Measurements from ENCODE around the gene ARFIP2. TPM values are rescaled to one million over a fixed set of nuclear protein-coding genes. Genes with fewer than 3 reads are reported as not detected.

Gene ARFIP2
- total RNA-seq, 4 donors from 2014 or later: 51.3 to 63.3 (median 54.1) TPM

DNA sequence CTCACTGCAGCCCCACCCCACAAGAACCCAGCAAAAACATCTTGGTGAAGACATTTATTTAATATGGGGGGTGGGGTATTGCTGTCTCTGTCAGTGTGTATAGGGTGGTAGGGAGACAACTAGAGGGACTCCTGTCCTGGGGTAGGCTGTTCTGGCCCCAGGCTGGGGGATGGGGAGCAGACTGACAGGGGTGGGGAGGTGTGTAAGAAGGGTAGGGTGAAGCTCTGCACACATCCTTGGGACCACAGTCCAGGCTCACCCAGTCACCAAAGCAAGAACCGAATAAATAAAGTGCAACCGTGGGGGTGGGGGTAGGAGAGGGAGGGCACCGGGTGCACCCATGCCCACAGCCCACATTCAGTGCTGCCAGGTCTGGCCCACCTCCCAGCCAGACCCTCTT, 32.6 kb downstream of the ARFIP2 start:
- DNase-seq (ENCODE audit: low spot score) (no peak), ATAC-seq (ENCODE audit: low FRiP score) (no peak)
- TF ChIP-seq, protein P1, sequence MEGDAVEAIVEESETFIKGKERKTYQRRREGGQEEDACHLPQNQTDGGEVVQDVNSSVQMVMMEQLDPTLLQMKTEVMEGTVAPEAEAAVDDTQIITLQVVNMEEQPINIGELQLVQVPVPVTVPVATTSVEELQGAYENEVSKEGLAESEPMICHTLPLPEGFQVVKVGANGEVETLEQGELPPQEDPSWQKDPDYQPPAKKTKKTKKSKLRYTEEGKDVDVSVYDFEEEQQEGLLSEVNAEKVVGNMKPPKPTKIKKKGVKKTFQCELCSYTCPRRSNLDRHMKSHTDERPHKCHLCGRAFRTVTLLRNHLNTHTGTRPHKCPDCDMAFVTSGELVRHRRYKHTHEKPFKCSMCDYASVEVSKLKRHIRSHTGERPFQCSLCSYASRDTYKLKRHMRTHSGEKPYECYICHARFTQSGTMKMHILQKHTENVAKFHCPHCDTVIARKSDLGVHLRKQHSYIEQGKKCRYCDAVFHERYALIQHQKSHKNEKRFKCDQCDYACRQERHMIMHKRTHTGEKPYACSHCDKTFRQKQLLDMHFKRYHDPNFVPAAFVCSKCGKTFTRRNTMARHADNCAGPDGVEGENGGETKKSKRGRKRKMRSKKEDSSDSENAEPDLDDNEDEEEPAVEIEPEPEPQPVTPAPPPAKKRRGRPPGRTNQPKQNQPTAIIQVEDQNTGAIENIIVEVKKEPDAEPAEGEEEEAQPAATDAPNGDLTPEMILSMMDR (IDR thresholded peaks at IDR 0.05): no peak

- ATAC-seq (ENCODE audit: low FRiP score) (peak; percentile 77), DNase-seq (ENCODE audit: low spot score) (no peak)
- TF ChIP-seq, protein P1 (IDR thresholded peaks at IDR 0.05): peak in 2 of 3 donors; percentile 44 to 61
Measured at GRCh38 chr11:6443269-6444003, 37.7 kb downstream of the ARFIP2 start.

DNA sequence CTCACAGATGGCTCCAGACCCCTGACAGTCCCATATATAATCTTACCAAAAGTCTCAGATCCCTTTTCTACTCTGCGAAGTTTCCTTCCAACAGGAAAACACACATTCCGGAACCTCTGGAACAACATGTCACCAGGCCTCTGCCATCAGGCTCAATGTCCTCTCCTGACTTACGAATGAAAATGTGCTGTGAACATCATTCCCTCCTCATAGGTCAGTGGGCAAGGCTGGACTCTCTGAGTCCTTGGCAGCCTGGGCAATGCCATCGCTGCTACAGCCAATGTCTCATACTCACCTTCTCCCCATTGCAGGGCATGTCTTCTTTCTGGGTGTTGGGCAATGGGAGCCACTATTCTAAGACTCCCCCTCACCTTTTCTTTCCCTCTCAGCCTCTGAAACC, 38.7 kb downstream of the ARFIP2 start:
- DNase-seq (ENCODE audit: low spot score): no peak
- ATAC-seq (ENCODE audit: low FRiP score): no peak
- TF ChIP-seq, protein P1 (IDR thresholded peaks at IDR 0.05): no peak

GRCh38 chr11:6440906-6441358, 40.2 kb downstream of the ARFIP2 start, which contains the start of gene HPX:
Gene HPX, minus strand, starts transcription at chr11:6440987. Its CDS starts 24 bp downstream, at chr11:6440963.
- no peak for ATAC-seq (ENCODE audit: low FRiP score)
- TF ChIP-seq, protein P1 (IDR thresholded peaks at IDR 0.05): no peak
- DNase-seq (ENCODE audit: low spot score): no peak

DNA sequence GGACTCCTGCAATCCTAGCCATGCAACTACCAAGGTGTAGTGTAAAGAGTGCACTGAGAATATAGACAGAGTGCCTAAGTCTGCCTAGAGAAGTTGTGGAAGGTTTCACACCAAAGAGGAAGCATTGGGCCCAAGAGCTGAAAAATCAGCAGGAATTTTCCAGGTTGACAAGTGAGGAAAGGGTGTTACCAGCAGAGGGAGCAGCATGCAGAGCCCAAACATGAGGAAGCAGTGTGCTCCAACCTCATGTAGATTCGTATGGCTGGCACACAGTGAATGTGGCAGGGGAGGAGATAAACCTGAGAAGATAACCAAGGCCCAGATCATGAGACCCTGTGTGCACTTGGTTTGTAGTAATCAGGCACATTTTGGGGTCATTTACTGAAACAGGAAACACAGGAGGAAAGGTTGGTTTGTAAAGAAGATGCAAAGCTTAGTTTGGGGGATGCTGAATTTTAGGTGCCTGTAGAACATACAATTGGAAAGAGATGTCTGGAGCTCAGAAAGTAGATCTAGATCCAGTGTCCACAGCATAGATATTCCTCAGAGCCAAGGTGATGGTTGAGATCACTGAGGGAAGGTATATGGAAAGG, 42.1 kb downstream of the ARFIP2 start:
- no peak for DNase-seq (ENCODE audit: low spot score)
- ATAC-seq (ENCODE audit: low FRiP score): no peak
- TF ChIP-seq, protein P1 (IDR thresholded peaks at IDR 0.05): no peak

GRCh38 chr11:6437993-6438392, 43.1 kb downstream of the ARFIP2 start:
- TF ChIP-seq, protein P1 (IDR thresholded peaks at IDR 0.05): no peak
- ATAC-seq (ENCODE audit: low FRiP score) (no peak), DNase-seq (ENCODE audit: low spot score) (no peak)

GRCh38 chr11:6437423-6437822, 43.7 kb downstream of the ARFIP2 start:
- DNase-seq (ENCODE audit: low spot score) (no peak), ATAC-seq (ENCODE audit: low FRiP score) (no peak)
- TF ChIP-seq, protein P1 (IDR thresholded peaks at IDR 0.05): no peak

Measured in omental fat pad (tissue), 4 donors.